ENCODE measurements around the gene ATP8A2. TPM values are rescaled to one million over a fixed set of nuclear protein-coding genes. Genes with fewer than 3 reads are reported as not detected.

The ATP8A2 gene
- total and polyA plus RNA-seq, 5 donors, result 0.09 to 0.65 (median 0.22) TPM

- WGBS, result 80% methylated on average over 9 of the region's 9 CpGs
- ATAC-seq, result no peak
These were observed 90.7 kb downstream of the ATP8A2 start for GRCh38 chr13:25462301-25463125.

GRCh38 chr13:25463496-25463895 is 91.7 kb downstream of the ATP8A2 start:
- no peak overlapping the region for H3K27ac ChIP-seq (ENCODE audit: low read length)
- DNase-seq (no peak), ATAC-seq (no peak)
- 67% methylated on average over 3 of the region's 3 CpGs for WGBS
- H3K4me1 ChIP-seq (ENCODE audit: control insufficient read depth, insufficient read depth, low read length), result no peaks in the 10 kb centered on the region
- H3K9me3 ChIP-seq (ENCODE audit: control insufficient read depth, low read length), result no peaks in the 10 kb centered on the region
- intact Hi-C loops (cut with DNase I), result no loop called here
- no peaks in the 10 kb centered on the region for H3K27me3 ChIP-seq (ENCODE audit: control insufficient read depth, insufficient read depth)
- H3K4me3 ChIP-seq (ENCODE audit: low read length), result no peak overlapping the region

More at GRCh38 chr13:25462301-25463125, 90.7 kb downstream of the ATP8A2 start:
- intact Hi-C loops (cut with DNase I), result no loop called here
- DNase-seq, result no peak
- no peak overlapping the region for H3K4me3 ChIP-seq (ENCODE audit: low read length)
- H3K27ac ChIP-seq (ENCODE audit: low read length), result no peak overlapping the region
- H3K27me3 ChIP-seq (ENCODE audit: control insufficient read depth, insufficient read depth), result no peaks in the 10 kb centered on the region
- no peaks in the 10 kb centered on the region for H3K9me3 ChIP-seq (ENCODE audit: control insufficient read depth, low read length)
- H3K4me1 ChIP-seq (ENCODE audit: control insufficient read depth, insufficient read depth, low read length), result no peaks in the 10 kb centered on the region

GRCh38 chr13:25466880-25467279 is 95.1 kb downstream of the ATP8A2 start:
- no peaks in the 10 kb centered on the region for H3K9me3 ChIP-seq (ENCODE audit: control insufficient read depth, low read length)
- 67% methylated on average over 4 of the region's 4 CpGs for WGBS
- no peak overlapping the region for H3K27ac ChIP-seq (ENCODE audit: low read length)
- ATAC-seq, result no peak
- H3K27me3 ChIP-seq (ENCODE audit: control insufficient read depth, insufficient read depth), result peaks cover 3% of the 10 kb centered on the region
- DNase-seq, result no peak
- no peaks in the 10 kb centered on the region for H3K4me1 ChIP-seq (ENCODE audit: control insufficient read depth, insufficient read depth, low read length)
- no peak overlapping the region for H3K4me3 ChIP-seq (ENCODE audit: low read length)
- intact Hi-C loops (cut with DNase I), result no loop called here

GRCh38 chr13:25468325-25469168 is 96.8 kb downstream of the ATP8A2 start:
- 3% methylated on average over 75 of the region's 75 CpGs for WGBS
- Histone ChIP-seq H3K4me3 (ENCODE audit: low read length) (no peak overlapping the region), H3K4me1 (ENCODE audit: control insufficient read depth, insufficient read depth, low read length) (no peaks in the 10 kb centered on the region), H3K27me3 (ENCODE audit: control insufficient read depth, insufficient read depth) (peaks cover 3% of the 10 kb centered on the region), H3K27ac (ENCODE audit: low read length) (no peak overlapping the region), H3K9me3 (ENCODE audit: control insufficient read depth, low read length) (no peaks in the 10 kb centered on the region)
- peak in 1 of 2 donors; percentile 45 for ATAC-seq
- peak in 2 of 3 donors; percentile 15 to 50 for DNase-seq
- intact Hi-C loops (cut with DNase I), result no loop called here

- H3K27ac ChIP-seq (ENCODE audit: low read length), result no peak overlapping the region
- ATAC-seq, result no peak
- H3K4me1 ChIP-seq (ENCODE audit: control insufficient read depth, insufficient read depth, low read length), result no peaks in the 10 kb centered on the region
- DNase-seq, result no peak
- H3K9me3 ChIP-seq (ENCODE audit: control insufficient read depth, low read length), result no peaks in the 10 kb centered on the region
- WGBS, result 5% methylated on average over 20 of the region's 20 CpGs
- no peak overlapping the region for H3K4me3 ChIP-seq (ENCODE audit: low read length)
- intact Hi-C loops (cut with DNase I), result no loop called here
- H3K27me3 ChIP-seq (ENCODE audit: control insufficient read depth, insufficient read depth), result peaks cover 3% of the 10 kb centered on the region
These were observed 97.4 kb downstream of the ATP8A2 start for GRCh38 chr13:25469169-25469525.

- no peak overlapping the region for H3K27ac ChIP-seq (ENCODE audit: low read length)
- H3K27me3 ChIP-seq (ENCODE audit: control insufficient read depth, insufficient read depth), result peaks cover 3% of the 10 kb centered on the region
- WGBS, result 51% methylated on average over 2 of the region's 2 CpGs
- DNase-seq (no peak), ATAC-seq (no peak)
- H3K9me3 ChIP-seq (ENCODE audit: control insufficient read depth, low read length), result no peaks in the 10 kb centered on the region
- no peak overlapping the region for H3K4me3 ChIP-seq (ENCODE audit: low read length)
- intact Hi-C loops (cut with DNase I), result no loop called here
- no peaks in the 10 kb centered on the region for H3K4me1 ChIP-seq (ENCODE audit: control insufficient read depth, insufficient read depth, low read length)
These were observed 102.1 kb downstream of the ATP8A2 start for GRCh38 chr13:25473864-25474263.

GRCh38 chr13:25478186-25478585 is 106.4 kb downstream of the ATP8A2 start:
- Histone ChIP-seq H3K4me3 (ENCODE audit: low read length) (no peak overlapping the region), H3K27me3 (ENCODE audit: control insufficient read depth, insufficient read depth) (no peaks in the 10 kb centered on the region), H3K9me3 (ENCODE audit: control insufficient read depth, low read length) (no peaks in the 10 kb centered on the region), H3K27ac (ENCODE audit: low read length) (no peak overlapping the region), H3K4me1 (ENCODE audit: control insufficient read depth, insufficient read depth, low read length) (no peaks in the 10 kb centered on the region)
- no peak for ATAC-seq
- no peak for DNase-seq
- 78% methylated on average over 1 of the region's 1 CpG for WGBS
- intact Hi-C loops (cut with DNase I), result no loop called here

GRCh38 chr13:25489238-25489637 is 117.5 kb downstream of the ATP8A2 start:
- Histone ChIP-seq H3K9me3 (ENCODE audit: control insufficient read depth, low read length) (no peaks in the 10 kb centered on the region), H3K27me3 (ENCODE audit: control insufficient read depth, insufficient read depth) (no peaks in the 10 kb centered on the region), H3K27ac (ENCODE audit: low read length) (no peak overlapping the region), H3K4me3 (ENCODE audit: low read length) (peak overlapping the region; percentile 27), H3K4me1 (ENCODE audit: control insufficient read depth, insufficient read depth, low read length) (no peaks in the 10 kb centered on the region)
- peak in 1 of 2 donors; percentile 25 for ATAC-seq
- intact Hi-C loops (cut with DNase I), result no loop called here
- no peak for DNase-seq
- whole genome bisulfite sequencing, result 17% methylated on average over 12 of the region's 12 CpGs

- H3K27ac ChIP-seq (ENCODE audit: low read length), result no peak overlapping the region
- 76% methylated on average over 9 of the region's 9 CpGs for WGBS
- no peak for ATAC-seq
These were observed 118.5 kb downstream of the ATP8A2 start for GRCh38 chr13:25490236-25490635.

GRCh38 chr13:25493931-25494640 is 122.3 kb downstream of the ATP8A2 start:
- WGBS, result 64% methylated on average over 10 of the region's 10 CpGs
- no peak overlapping the region for H3K27ac ChIP-seq (ENCODE audit: low read length)
- DNase-seq, result no peak
- H3K4me3 ChIP-seq (ENCODE audit: low read length), result no peak overlapping the region
- no peaks in the 10 kb centered on the region for H3K9me3 ChIP-seq (ENCODE audit: control insufficient read depth, low read length)
- H3K27me3 ChIP-seq (ENCODE audit: control insufficient read depth, insufficient read depth), result no peaks in the 10 kb centered on the region
- intact Hi-C loops (cut with DNase I), result no loop called here
- no peak for ATAC-seq
- no peaks in the 10 kb centered on the region for H3K4me1 ChIP-seq (ENCODE audit: control insufficient read depth, insufficient read depth, low read length)

More at GRCh38 chr13:25490236-25490635, 118.5 kb downstream of the ATP8A2 start:
- no peak for DNase-seq
- Histone ChIP-seq H3K4me1 (ENCODE audit: control insufficient read depth, insufficient read depth, low read length) (no peaks in the 10 kb centered on the region), H3K4me3 (ENCODE audit: low read length) (no peak overlapping the region), H3K9me3 (ENCODE audit: control insufficient read depth, low read length) (no peaks in the 10 kb centered on the region), H3K27me3 (ENCODE audit: control insufficient read depth, insufficient read depth) (no peaks in the 10 kb centered on the region)
- intact Hi-C loops (cut with DNase I), result no loop called here
